IMR-90 (cell line): ENCODE measurements around the gene UBL3.

ENCODE experiments used
- BHLHE40 ChIP-seq: fragments of 150-350 bp; IDR thresholded peaks from 2 replicates; pipeline ENCODE4 v1.6.1; 2016; ENCODE audit warnings: mild to moderate bottlenecking, low read depth, low read length
- CEBPB ChIP-seq: IDR thresholded peaks from 2 replicates; pipeline ENCODE4 v1.6.1; 2012; ENCODE audit warnings: low read depth, low read length, improper control_type of control experiment
- CHD1 ChIP-seq: IDR thresholded peaks from 2 replicates; pipeline ENCODE4 v1.6.1; 2012; ENCODE audit warnings: low read depth, low read length, improper control_type of control experiment
- CTCF ChIP-seq: conservative IDR thresholded peaks from 2 replicates; pipeline ENCODE4 v1.5.1; 2012; ENCODE audit warnings: mild to moderate bottlenecking, low read depth, low read length, improper control_type of control experiment
- ELK1 ChIP-seq: fragments of 150-350 bp; IDR thresholded peaks from 2 replicates; pipeline ENCODE4 v1.6.1; 2016; ENCODE audit warnings: low read depth, mild to moderate bottlenecking, low read length, moderate library complexity, borderline replicate concordance
- FOS ChIP-seq: fragments of 150-350 bp; IDR thresholded peaks from 2 replicates; pipeline ENCODE4 v1.6.1; 2016; ENCODE audit warnings: low read depth, low read length
- MAZ ChIP-seq: IDR thresholded peaks from 2 replicates; pipeline ENCODE4 v1.6.1; 2012; ENCODE audit warnings: low read depth, mild to moderate bottlenecking, low read length, improper control_type of control experiment, moderate library complexity, borderline replicate concordance
- POLR2A ChIP-seq: IDR thresholded peaks from 2 replicates; pipeline ENCODE4 v1.6.1; 2012; ENCODE audit warnings: mild to moderate bottlenecking, low read depth, low read length
- RAD21 ChIP-seq: IDR thresholded peaks from 2 replicates; pipeline ENCODE4 v1.6.1; 2012; ENCODE audit warnings: low read length, improper control_type of control experiment
- RCOR1 ChIP-seq: IDR thresholded peaks from 2 replicates; pipeline ENCODE4 v1.6.1; 2012; ENCODE audit warnings: mild to moderate bottlenecking, low read length, improper control_type of control experiment; ENCODE audit not compliant: insufficient replicate concordance
- RFX5 ChIP-seq: IDR thresholded peaks from 2 replicates; pipeline ENCODE4 v1.8.0; 2012; ENCODE audit warnings: low read depth, mild to moderate bottlenecking, low read length, moderate library complexity
- SMC3 ChIP-seq: fragments of 150-350 bp; IDR thresholded peaks from 2 replicates; pipeline ENCODE4 v1.6.1; 2016; ENCODE audit warnings: low read depth, mild to moderate bottlenecking, antibody characterized with exemption, low read length, moderate library complexity
- USF2 ChIP-seq: fragments of 150-350 bp; IDR thresholded peaks from 2 replicates; pipeline ENCODE4 v1.6.1; 2017; ENCODE audit warnings: mild to moderate bottlenecking, antibody characterized with exemption, low read length, low read depth

- TF ChIP-seq CTCF (no peak), SMC3 (no peak), POLR2A (no peak), ELK1 (no peak), FOS (no peak), RAD21 (no peak), CEBPB (no peak), USF2 (no peak), RFX5 (no peak), MAZ (no peak), RCOR1 (no peak), CHD1 (no peak), BHLHE40 (no peak)
Measured at GRCh38 chr13:29846475-29847256, 3.8 kb downstream of the UBL3 start.
